ENCODE results near the gene SYT12. TPM values are rescaled to one million over a fixed set of nuclear protein-coding genes. Genes with fewer than 3 reads are reported as not detected.

Gene SYT12
- total RNA-seq, 1 experiment from 2014 or later: 4.3 TPM

DNA sequence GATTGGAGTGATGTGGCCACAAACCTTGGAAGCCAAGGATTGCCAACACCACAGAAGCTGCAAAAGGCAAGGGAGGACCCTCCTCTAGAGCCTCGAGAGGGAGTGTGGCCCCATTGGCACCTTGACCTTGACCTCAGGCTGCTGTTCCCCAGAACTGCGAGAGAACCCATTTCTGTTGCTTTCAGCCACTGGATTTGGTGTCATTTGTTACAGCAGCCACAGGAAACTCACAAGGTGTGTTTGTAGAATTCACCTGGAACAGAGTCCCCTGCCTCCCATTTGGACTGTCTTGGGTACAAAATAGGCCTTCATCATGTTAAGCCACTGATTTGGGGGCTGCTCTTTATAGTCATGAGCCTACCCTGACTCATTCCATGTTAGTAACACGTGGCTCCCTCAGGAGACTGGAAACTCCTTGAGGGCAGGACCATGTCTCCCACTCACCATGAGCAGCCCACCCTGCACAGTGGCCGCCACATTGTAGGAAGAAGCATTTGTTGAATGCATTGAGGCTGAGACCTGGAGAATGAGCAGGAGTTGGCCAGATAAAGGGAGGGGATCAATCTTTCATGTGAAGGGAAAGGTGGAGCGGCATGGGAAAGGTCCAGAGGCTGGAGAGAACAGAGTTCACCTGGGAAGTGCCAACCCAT, 39.5 kb upstream of the SYT12 start:
- no peaks in the 10 kb centered on the region for H3K27me3 ChIP-seq (ENCODE audit: insufficient read depth, low read length)
- no peaks in the 10 kb centered on the region for H4K20me1 ChIP-seq (ENCODE audit: insufficient read depth)
- peak overlapping the region in 1 of 2 experiments; percentile 30; a peak in 1 of 4 replicates for H3K4me3 ChIP-seq (replicated peaks in 1 of 2; ENCODE audit: low read depth in 1 of 2, low read length in 2 of 2)
- H3K4me2 ChIP-seq (ENCODE audit: low read length): peak overlapping the region; percentile 79
- H3K4me1 ChIP-seq (ENCODE audit: control insufficient read depth in 1 of 2, insufficient read depth in 2 of 2, low read length in 2 of 2): peaks cover 67 to 76% of the 10 kb centered on the region in 2 experiments
- RAD21 ChIA-PET (ENCODE audit: low non-redundant PET in 1 of 2, low total read pairs in 2 of 2, uncharacterized antibody in 2 of 2, unreplicated experiment in 2 of 2): no interaction called here
- H3K9me2 ChIP-seq (ENCODE audit: insufficient read depth): no peaks in the 10 kb centered on the region
- TF ChIP-seq ZFX (IDR thresholded peaks at IDR 0.05) (0 out of 2 replicates have a peak, but pooled peaks have one; percentile 10), POLR2A (IDR thresholded peaks at IDR 0.05; ENCODE audit: borderline replicate concordance, extremely low read depth, insufficient read depth, insufficient read length) (no peak)
- DNase-seq (ENCODE audit: low read depth, low spot score) (no peak), ATAC-seq (no peak)
- no peak overlapping the region for H3K9ac ChIP-seq (ENCODE audit: low read length)
- H3K36me3 ChIP-seq (ENCODE audit: control insufficient read depth in 1 of 2, insufficient read depth in 2 of 2, low read length in 2 of 2): no peaks in the 10 kb centered on the region
- peak overlapping the region; percentile 38; the same call in 1 of the 2 replicates for H3K27ac ChIP-seq (ENCODE audit: low read depth, low read length)
- CTCF ChIA-PET: interaction anchor here (1.1 kb wide), 1 partner anchor 38 kb away, joined by 3 read pairs; no protein-coding TSS in a partner anchor
- intact Hi-C loops (cut with micrococcal nuclease): no loop called here
- POLR2A ChIA-PET: interaction anchor here (1.4 kb wide), 1 partner anchor 29 kb away, joined by 3 read pairs; no protein-coding TSS in a partner anchor
- H2AFZ ChIP-seq (ENCODE audit: low read depth, low read length, poor library complexity, severe bottlenecking): peak overlapping the region; percentile 22
- H3K79me2 ChIP-seq (ENCODE audit: insufficient read depth, low read length): no peaks in the 10 kb centered on the region
- peaks cover 0 to 4% of the 10 kb centered on the region in 2 experiments; a peak in 1 of 4 replicates for H3K9me3 ChIP-seq (ENCODE audit: control insufficient read depth in 1 of 2, insufficient read depth in 1 of 2, low read depth in 1 of 2, low read length in 2 of 2)
- no TSS peak for BruUV-seq (replicated peaks)

DNA sequence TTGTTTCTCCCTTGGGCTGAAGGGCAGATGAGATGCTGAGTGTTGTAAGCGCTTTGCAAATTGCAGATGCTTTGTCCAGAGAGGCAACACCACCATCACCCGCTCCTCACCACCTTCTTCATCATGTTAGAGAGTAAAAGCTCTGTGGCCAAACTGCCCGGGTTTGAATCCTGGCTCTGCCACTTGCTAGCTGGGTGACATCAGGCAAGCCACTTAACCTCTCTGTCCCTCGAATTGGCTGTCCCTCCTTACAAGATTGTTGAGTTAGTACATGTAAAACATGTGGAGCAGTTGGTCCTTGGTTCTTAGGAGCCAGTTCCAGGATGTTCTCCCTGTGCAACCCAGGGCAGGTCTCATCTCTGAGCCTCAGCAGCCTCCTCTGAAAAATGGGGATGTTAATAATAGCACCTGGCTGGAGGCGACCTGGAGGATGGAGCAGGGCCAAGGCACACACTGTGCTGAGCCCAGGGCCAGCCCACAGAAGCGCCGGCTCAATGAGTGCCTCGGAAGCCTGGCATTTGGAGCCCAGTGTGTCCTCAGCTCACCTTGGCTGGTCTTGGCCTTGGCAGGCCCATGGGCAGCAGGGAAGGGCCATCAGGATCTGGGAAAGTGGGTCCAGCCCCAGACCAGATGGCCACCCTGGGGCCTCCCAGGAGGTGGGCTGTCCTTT, 37.3 kb upstream of the SYT12 start:
- RAD21 ChIA-PET (ENCODE audit: low non-redundant PET in 1 of 2, low total read pairs in 2 of 2, uncharacterized antibody in 2 of 2, unreplicated experiment in 2 of 2): interaction anchor here in 1 of 2 experiments (0.6 kb wide), 1 partner anchor 47 kb away, joined by 3 read pairs; no protein-coding TSS in a partner anchor
- Histone ChIP-seq H3K27ac (ENCODE audit: low read depth, low read length) (peak overlapping the region; percentile 29; the same call in 1 of the 2 replicates), H3K4me2 (ENCODE audit: low read length) (peak overlapping the region; percentile 46), H3K27me3 (ENCODE audit: insufficient read depth, low read length) (no peaks in the 10 kb centered on the region), H3K9me2 (ENCODE audit: insufficient read depth) (no peaks in the 10 kb centered on the region), H3K36me3 (ENCODE audit: control insufficient read depth in 1 of 2, insufficient read depth in 2 of 2, low read length in 2 of 2) (no peaks in the 10 kb centered on the region), H3K79me2 (ENCODE audit: insufficient read depth, low read length) (no peaks in the 10 kb centered on the region), H3K4me3 (replicated peaks in 1 of 2; ENCODE audit: low read depth in 1 of 2, low read length in 2 of 2) (no peak overlapping the region), H3K4me1 (ENCODE audit: control insufficient read depth in 1 of 2, insufficient read depth in 2 of 2, low read length in 2 of 2) (peaks cover 64 to 71% of the 10 kb centered on the region in 2 experiments), H3K9ac (ENCODE audit: low read length) (no peak overlapping the region), H4K20me1 (ENCODE audit: insufficient read depth) (no peaks in the 10 kb centered on the region), H2AFZ (ENCODE audit: low read depth, low read length, poor library complexity, severe bottlenecking) (no peak overlapping the region), H3K9me3 (ENCODE audit: control insufficient read depth in 1 of 2, insufficient read depth in 1 of 2, low read depth in 1 of 2, low read length in 2 of 2) (peaks cover 0 to 4% of the 10 kb centered on the region in 2 experiments; a peak in 1 of 4 replicates)
- ATAC-seq (no peak), DNase-seq (ENCODE audit: low read depth, low spot score) (no peak)
- POLR2A ChIA-PET: no interaction called here
- no peak for TF ChIP-seq EGR1 (IDR thresholded peaks at IDR 0.05; ENCODE audit: low read depth)
- no peak for TF ChIP-seq SIN3A (IDR thresholded peaks at IDR 0.05; ENCODE audit: low read depth)
- no peak for TF ChIP-seq RAD21 (IDR thresholded peaks at IDR 0.05; ENCODE audit: low read depth)
- TF ChIP-seq EZH2 (IDR thresholded peaks at IDR 0.05): no peak
- TF ChIP-seq ZFX (IDR thresholded peaks at IDR 0.05): no peak
- TF ChIP-seq, protein P1, sequence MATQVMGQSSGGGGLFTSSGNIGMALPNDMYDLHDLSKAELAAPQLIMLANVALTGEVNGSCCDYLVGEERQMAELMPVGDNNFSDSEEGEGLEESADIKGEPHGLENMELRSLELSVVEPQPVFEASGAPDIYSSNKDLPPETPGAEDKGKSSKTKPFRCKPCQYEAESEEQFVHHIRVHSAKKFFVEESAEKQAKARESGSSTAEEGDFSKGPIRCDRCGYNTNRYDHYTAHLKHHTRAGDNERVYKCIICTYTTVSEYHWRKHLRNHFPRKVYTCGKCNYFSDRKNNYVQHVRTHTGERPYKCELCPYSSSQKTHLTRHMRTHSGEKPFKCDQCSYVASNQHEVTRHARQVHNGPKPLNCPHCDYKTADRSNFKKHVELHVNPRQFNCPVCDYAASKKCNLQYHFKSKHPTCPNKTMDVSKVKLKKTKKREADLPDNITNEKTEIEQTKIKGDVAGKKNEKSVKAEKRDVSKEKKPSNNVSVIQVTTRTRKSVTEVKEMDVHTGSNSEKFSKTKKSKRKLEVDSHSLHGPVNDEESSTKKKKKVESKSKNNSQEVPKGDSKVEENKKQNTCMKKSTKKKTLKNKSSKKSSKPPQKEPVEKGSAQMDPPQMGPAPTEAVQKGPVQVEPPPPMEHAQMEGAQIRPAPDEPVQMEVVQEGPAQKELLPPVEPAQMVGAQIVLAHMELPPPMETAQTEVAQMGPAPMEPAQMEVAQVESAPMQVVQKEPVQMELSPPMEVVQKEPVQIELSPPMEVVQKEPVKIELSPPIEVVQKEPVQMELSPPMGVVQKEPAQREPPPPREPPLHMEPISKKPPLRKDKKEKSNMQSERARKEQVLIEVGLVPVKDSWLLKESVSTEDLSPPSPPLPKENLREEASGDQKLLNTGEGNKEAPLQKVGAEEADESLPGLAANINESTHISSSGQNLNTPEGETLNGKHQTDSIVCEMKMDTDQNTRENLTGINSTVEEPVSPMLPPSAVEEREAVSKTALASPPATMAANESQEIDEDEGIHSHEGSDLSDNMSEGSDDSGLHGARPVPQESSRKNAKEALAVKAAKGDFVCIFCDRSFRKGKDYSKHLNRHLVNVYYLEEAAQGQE (IDR thresholded peaks at IDR 0.05; ENCODE audit: low read depth): no peak
- TF ChIP-seq ELF1 (IDR thresholded peaks at IDR 0.05; ENCODE audit: borderline replicate concordance, low read depth): no peak
- TF ChIP-seq POLR2AphosphoS5 (IDR thresholded peaks at IDR 0.05; ENCODE audit: low read depth, low read length): no peak
- TF ChIP-seq TCF7L2 (IDR thresholded peaks at IDR 0.05; ENCODE audit: borderline replicate concordance, extremely low read depth, insufficient read depth, insufficient read length): no peak
- intact Hi-C loops (cut with micrococcal nuclease): loop anchor here (5.0 kb wide), 1 partner anchor 37 kb away; the partner anchor contains the start of gene SYT12
- BruUV-seq (replicated peaks): no TSS peak
- CTCF ChIA-PET: interaction anchor here (2.6 kb wide), 1 partner anchor 9 kb away, joined by 8 read pairs; no protein-coding TSS in a partner anchor
